Naive thymus-derived CD4-positive, alpha-beta T cell (primary cell): ENCODE data around the gene THUMPD3. TPM values are rescaled to one million over a fixed set of nuclear protein-coding genes. Genes with fewer than 3 reads are reported as not detected.
A peak's percentile ranks its signal among the peaks of the same experiment; 100 is the strongest.

ENCODE experiments used
- ATAC-seq: fragments of 150-1000 bp; cut with Tn5 transposase; 2 replicates; pipeline ENCODE4 v1.10.0; 2021; ENCODE audit warnings: mild to moderate bottlenecking, moderate library complexity
- CTCF ChIA-PET: fragments of 350-600 bp; sonication (Branson Sonifier 250); formaldehyde crosslinking; loops from one replicate; lab custom pipeline; 2021; ENCODE audit warnings: antibody characterized with exemption; lab: Charles Lee
- POLR2A ChIA-PET: fragments of 350-600 bp; sonication (Branson Sonifier 250); formaldehyde crosslinking; loops from one replicate; lab custom pipeline; 2021; ENCODE audit warnings: antibody characterized with exemption, inconsistent platforms; lab: Charles Lee
- DNase-seq, 9 donors: peaks; one replicate each; pipeline versions ENCODE4 v3.0.0 to v3.0.0-alpha.2; 2020 to 2022; ENCODE audit warnings: mixed read lengths in 1 of 9
- H3K27ac ChIP-seq: one replicate; pipeline ENCODE4 v1.7.0; 2013; ENCODE audit warnings: mild to moderate bottlenecking, low read depth, low read length, moderate library complexity
- H3K27me3 ChIP-seq, 2 donors: one replicate each; pipeline ENCODE4 v1.7.0; 2013; ENCODE audit warnings: low read length in 2 of 2, mild to moderate bottlenecking in 2 of 2, moderate library complexity in 2 of 2; ENCODE audit not compliant: control insufficient read depth in 2 of 2, insufficient read depth in 2 of 2
- H3K36me3 ChIP-seq, 3 experiments: 1 replicate in 2 of 3; 2 replicates in 1 of 3; pipeline ENCODE4 v1.7.0; 2013; ENCODE audit warnings: low read length in 3 of 3, mild to moderate bottlenecking in 3 of 3, moderate library complexity in 1 of 3; ENCODE audit not compliant: insufficient read depth in 3 of 3, control insufficient read depth in 2 of 3
- H3K4me1 ChIP-seq, 2 donors: one replicate each; pipeline ENCODE4 v1.7.0; 2013; ENCODE audit warnings: low read length in 2 of 2, mild to moderate bottlenecking in 2 of 2, moderate library complexity in 1 of 2; ENCODE audit not compliant: control insufficient read depth in 2 of 2, insufficient read depth in 2 of 2
- H3K4me3 ChIP-seq: 2 replicates; pipeline ENCODE4 v1.7.0; 2013; ENCODE audit warnings: mild to moderate bottlenecking, low read length
- H3K9me3 ChIP-seq, 3 experiments: 1 replicate in 2 of 3; 2 replicates in 1 of 3; pipeline ENCODE4 v1.7.0; 2013; ENCODE audit warnings: low read length in 3 of 3; ENCODE audit not compliant: control insufficient read depth in 2 of 3
- H3K27ac Mint-ChIP-seq, 9 donors: one replicate each; pipeline ENCODE4 v1.8.0; 2020 to 2022; ENCODE audit warnings: mixed read lengths in 9 of 9, mild to moderate bottlenecking in 8 of 9, moderate library complexity in 5 of 9, inconsistent platforms in 2 of 9
- H3K27me3 Mint-ChIP-seq, 5 donors: one replicate each; pipeline ENCODE4 v1.8.0; 2021 to 2022; ENCODE audit warnings: mixed read lengths in 5 of 5, mild to moderate bottlenecking in 1 of 5
- H3K36me3 Mint-ChIP-seq, 5 donors: one replicate each; pipeline ENCODE4 v1.8.0; 2020 to 2022; ENCODE audit warnings: mixed read lengths in 5 of 5, mild to moderate bottlenecking in 3 of 5, inconsistent platforms in 1 of 5
- H3K4me1 Mint-ChIP-seq, 7 donors: one replicate each; pipeline ENCODE4 v1.8.0; 2020 to 2022; ENCODE audit warnings: mixed read lengths in 7 of 7, mild to moderate bottlenecking in 3 of 7, inconsistent platforms in 1 of 7
- H3K4me3 Mint-ChIP-seq, 10 donors: one replicate each; pipeline ENCODE4 v1.8.0; 2020 to 2022; ENCODE audit warnings: mild to moderate bottlenecking in 10 of 10, mixed read lengths in 10 of 10, moderate library complexity in 6 of 10, inconsistent platforms in 2 of 10
- H3K9me3 Mint-ChIP-seq, 11 donors: one replicate each; pipeline ENCODE4 v1.8.0; 2020 to 2022; ENCODE audit warnings: mixed read lengths in 11 of 11, mild to moderate bottlenecking in 4 of 11, inconsistent platforms in 1 of 11, moderate library complexity in 1 of 11
- intact Hi-C, 2 donors: fragments of 100-400 bp; cut with micrococcal nuclease; formaldehyde crosslinking; loops; one replicate each; pipeline ENCODE4 v1.15.1; 2023
- polyA plus RNA-seq, 2 donors: library from polyadenylated mRNA; unstranded; fragments of 300-500 nt; fragmentation: Illumina TruSeq; gene quantifications; one replicate each; pipeline ENCODE4 v1.2.3, GENCODE V29; 2021
- total RNA-seq, 6 experiments: library from RNA in 5 of 6; stranded (reverse) in 5 of 6; gene quantifications; 1 replicate in 5 of 6; 2 replicates in 1 of 6; pipeline ENCODE4 v1.2.3 and lab custom pipeline; 2021 to 2026

Gene THUMPD3
- total and polyA plus RNA-seq, 7 experiments from 2014 or later = 24.1 to 54.8 (median 41.7) TPM

DNA sequence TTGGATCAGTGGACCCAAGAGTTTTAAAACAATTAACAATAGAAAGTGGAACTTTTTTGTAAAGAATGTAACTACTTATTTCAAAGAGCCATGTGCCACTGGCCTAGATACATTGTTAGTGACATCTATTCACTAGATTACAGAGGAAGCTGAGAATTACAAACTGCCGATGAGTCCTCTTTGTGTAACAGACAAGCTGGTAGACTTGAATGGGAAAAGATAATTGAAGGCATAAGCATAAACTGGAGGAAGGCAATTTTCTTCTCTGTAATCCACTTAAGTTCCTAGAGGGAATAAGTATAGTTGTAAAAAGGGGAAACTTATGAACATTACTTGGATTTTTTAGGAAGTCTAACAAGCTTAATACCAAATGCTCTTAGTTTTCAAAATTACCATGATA, 15.1 kb downstream of the THUMPD3 start:
- peaks cover 15 to 62% (median 44%) of the 10 kb centered on the region in 5 donors for H3K36me3 Mint-ChIP-seq
- CTCF ChIA-PET = interaction anchor here (0.7 kb wide), 1 partner anchor 11 kb away, joined by 3 read pairs; no protein-coding TSS in a partner anchor
- DNase-seq = no peak

DNA sequence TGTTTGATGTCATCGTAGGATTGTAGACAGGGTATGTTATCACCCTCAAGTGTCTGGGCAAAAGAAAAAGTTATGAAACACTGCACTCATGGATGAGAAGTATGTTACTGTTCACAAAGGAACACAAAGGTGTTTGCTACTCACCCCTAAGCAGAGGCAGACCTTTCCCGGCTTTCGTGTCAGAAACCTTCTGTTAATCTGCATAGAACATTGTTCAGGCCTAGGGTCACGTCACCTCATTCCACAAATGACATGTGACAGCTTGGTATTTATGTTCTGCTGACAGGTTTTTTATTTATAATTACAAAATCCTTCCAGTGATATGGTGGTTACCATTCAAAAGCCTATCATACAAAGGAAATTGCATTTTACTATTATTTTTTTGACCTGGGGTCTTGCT, 16.5 kb downstream of the THUMPD3 start:
- no peaks in the 10 kb centered on the region for H3K9me3 Mint-ChIP-seq
- H3K4me3 Mint-ChIP-seq = no peak overlapping the region
- no peaks in the 10 kb centered on the region for H3K27me3 ChIP-seq
- H3K4me1 Mint-ChIP-seq = peaks cover 12 to 50% (median 33%) of the 10 kb centered on the region in 7 donors
- peaks cover 18 to 57% (median 40%) of the 10 kb centered on the region in 5 donors for H3K36me3 Mint-ChIP-seq
- H3K27me3 Mint-ChIP-seq = no peaks in the 10 kb centered on the region
- H3K9me3 ChIP-seq = no peaks in the 10 kb centered on the region
- CTCF ChIA-PET = no interaction called here
- H3K4me3 ChIP-seq = no peak overlapping the region
- POLR2A ChIA-PET = interaction anchor here (1.4 to 3.3 kb wide), 3 partner anchors 16 to 26 kb away, joined by 3 to 19 read pairs (median 5); partner anchors contain the start of genes SETD5 and THUMPD3
- H3K27ac Mint-ChIP-seq = peak overlapping the region in 5 of 9 donors; percentile 14 to 83 (median 58)
- H3K36me3 ChIP-seq = peaks cover 23 to 65% (median 38%) of the 10 kb centered on the region in 3 experiments
- no peak overlapping the region for H3K27ac ChIP-seq
- H3K4me1 ChIP-seq = no peaks in the 10 kb centered on the region
- DNase-seq = no peak
- no peak for ATAC-seq
- intact Hi-C loops = no loop called here

More for the DNA sequence above, 15.1 kb downstream of the THUMPD3 start:
- no peak for ATAC-seq
- Mint-ChIP-seq H3K4me3 (no peak overlapping the region), H3K4me1 (peaks cover 17 to 61% (median 45%) of the 10 kb centered on the region in 7 donors), H3K27ac (peak overlapping the region in 5 of 9 donors; percentile 4 to 67 (median 14)), H3K27me3 (no peaks in the 10 kb centered on the region), H3K9me3 (no peaks in the 10 kb centered on the region)
- intact Hi-C loops = loop anchor here in 1 of 2 donors (2.0 kb wide), 1 partner anchor 15 kb away; the partner anchor contains the start of gene THUMPD3
- Histone ChIP-seq H3K27ac (no peak overlapping the region), H3K4me3 (no peak overlapping the region), H3K27me3 (no peaks in the 10 kb centered on the region), H3K4me1 (peaks cover 3 to 9% of the 10 kb centered on the region in 2 donors), H3K36me3 (peaks cover 24 to 61% (median 37%) of the 10 kb centered on the region in 3 experiments), H3K9me3 (no peaks in the 10 kb centered on the region)
- POLR2A ChIA-PET = interaction anchor here (0.5 to 3.3 kb wide), 5 partner anchors 15 to 606 kb away, joined by 3 to 19 read pairs (median 4); partner anchors contain the start of genes SETD5 and THUMPD3

DNA sequence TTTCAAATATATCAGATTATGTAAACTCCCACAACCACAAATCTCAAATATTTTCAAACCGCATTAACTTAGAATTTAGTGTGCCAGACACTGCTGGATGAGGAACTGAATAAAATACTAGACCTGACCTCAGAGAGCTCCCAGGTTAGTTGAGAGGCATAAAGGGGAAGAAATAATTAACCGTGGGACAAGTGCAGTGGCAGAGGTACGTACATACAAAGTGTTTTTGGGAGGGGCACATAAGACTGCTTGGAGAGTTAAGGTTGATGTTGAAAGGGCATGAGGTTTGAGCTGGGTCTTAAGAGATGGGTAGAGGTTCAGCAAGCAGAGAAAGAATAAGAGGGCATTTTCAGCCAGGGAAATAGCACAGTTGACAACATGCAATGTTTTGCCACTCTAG, 17.2 kb downstream of the THUMPD3 start:
- Mint-ChIP-seq H3K4me3 (no peak overlapping the region), H3K27me3 (no peaks in the 10 kb centered on the region), H3K4me1 (peaks cover 14 to 48% (median 30%) of the 10 kb centered on the region in 7 donors), H3K36me3 (peaks cover 23 to 53% (median 39%) of the 10 kb centered on the region in 5 donors), H3K27ac (peak overlapping the region in 7 of 9 donors; percentile 8 to 83 (median 55)), H3K9me3 (no peaks in the 10 kb centered on the region)
- ChIA-PET CTCF (no interaction called here), POLR2A (interaction anchor here (0.6 to 3.3 kb wide), 5 partner anchors 11 to 25 kb away, joined by 3 to 19 read pairs (median 3); partner anchors contain the start of genes SETD5 and THUMPD3)
- intact Hi-C loops = loop anchor here in 1 of 2 donors (2.0 kb wide), 1 partner anchor 15 kb away; no protein-coding TSS in a partner anchor
- no peak overlapping the region for H3K27ac ChIP-seq
- H3K27me3 ChIP-seq = no peaks in the 10 kb centered on the region
- H3K9me3 ChIP-seq = no peaks in the 10 kb centered on the region
- DNase-seq = no peak
- peaks cover 16 to 65% (median 33%) of the 10 kb centered on the region in 3 experiments for H3K36me3 ChIP-seq
- ATAC-seq = no peak
- H3K4me1 ChIP-seq = no peaks in the 10 kb centered on the region
- no peak overlapping the region for H3K4me3 ChIP-seq

DNA sequence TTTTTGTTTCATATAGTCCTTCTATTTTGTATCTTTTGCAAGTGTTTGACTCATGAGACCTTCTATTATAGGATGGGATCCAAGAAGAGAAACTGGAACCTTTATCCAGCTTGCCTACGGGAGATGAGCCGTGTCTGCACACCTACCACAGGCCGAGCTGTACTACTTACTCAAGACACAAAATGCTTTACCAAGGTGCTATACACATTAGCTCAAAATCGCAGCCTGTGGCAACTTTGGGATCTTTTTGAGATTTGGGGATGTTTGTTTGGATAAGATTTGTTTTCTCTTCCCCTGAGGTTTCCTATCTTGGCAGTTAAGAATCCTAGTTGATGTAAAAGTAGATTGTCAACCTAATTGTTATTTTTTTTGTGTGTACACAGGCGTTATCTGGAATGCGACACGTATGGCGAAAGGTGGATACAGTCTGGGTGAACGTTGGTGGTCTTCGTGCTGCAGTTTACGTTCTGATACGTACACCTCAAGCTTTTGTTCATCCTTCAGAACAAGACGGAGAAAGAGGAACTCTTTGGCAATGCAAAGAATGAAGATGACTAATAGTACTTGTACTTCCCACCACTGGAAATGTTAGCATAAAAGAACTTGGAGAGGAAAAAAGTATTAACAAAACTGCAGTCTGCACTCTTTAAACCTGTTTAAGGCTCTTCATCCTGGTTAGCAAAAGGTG, 21.4 kb downstream of the THUMPD3 start:
- Mint-ChIP-seq H3K27ac (peak overlapping the region in 8 of 9 donors; percentile 1 to 79 (median 46)), H3K4me3 (no peak overlapping the region), H3K27me3 (no peaks in the 10 kb centered on the region), H3K36me3 (peaks cover 7 to 33% (median 27%) of the 10 kb centered on the region in 5 donors), H3K9me3 (no peaks in the 10 kb centered on the region), H3K4me1 (peaks cover 5 to 39% (median 23%) of the 10 kb centered on the region in 7 donors)
- DNase-seq = no peak
- no peaks in the 10 kb centered on the region for H3K9me3 ChIP-seq
- no peak overlapping the region for H3K27ac ChIP-seq
- POLR2A ChIA-PET = interaction anchor here (0.6 to 3.2 kb wide), 7 partner anchors 8 to 47 kb away, joined by 3 to 39 read pairs (median 4); partner anchors contain the start of gene SETD5
- no peak overlapping the region for H3K4me3 ChIP-seq
- ATAC-seq = no peak
- H3K4me1 ChIP-seq = no peaks in the 10 kb centered on the region
- CTCF ChIA-PET = no interaction called here
- no peaks in the 10 kb centered on the region for H3K27me3 ChIP-seq
- peaks cover 18 to 66% (median 28%) of the 10 kb centered on the region in 3 experiments for H3K36me3 ChIP-seq
- intact Hi-C loops = no loop called here

DNA sequence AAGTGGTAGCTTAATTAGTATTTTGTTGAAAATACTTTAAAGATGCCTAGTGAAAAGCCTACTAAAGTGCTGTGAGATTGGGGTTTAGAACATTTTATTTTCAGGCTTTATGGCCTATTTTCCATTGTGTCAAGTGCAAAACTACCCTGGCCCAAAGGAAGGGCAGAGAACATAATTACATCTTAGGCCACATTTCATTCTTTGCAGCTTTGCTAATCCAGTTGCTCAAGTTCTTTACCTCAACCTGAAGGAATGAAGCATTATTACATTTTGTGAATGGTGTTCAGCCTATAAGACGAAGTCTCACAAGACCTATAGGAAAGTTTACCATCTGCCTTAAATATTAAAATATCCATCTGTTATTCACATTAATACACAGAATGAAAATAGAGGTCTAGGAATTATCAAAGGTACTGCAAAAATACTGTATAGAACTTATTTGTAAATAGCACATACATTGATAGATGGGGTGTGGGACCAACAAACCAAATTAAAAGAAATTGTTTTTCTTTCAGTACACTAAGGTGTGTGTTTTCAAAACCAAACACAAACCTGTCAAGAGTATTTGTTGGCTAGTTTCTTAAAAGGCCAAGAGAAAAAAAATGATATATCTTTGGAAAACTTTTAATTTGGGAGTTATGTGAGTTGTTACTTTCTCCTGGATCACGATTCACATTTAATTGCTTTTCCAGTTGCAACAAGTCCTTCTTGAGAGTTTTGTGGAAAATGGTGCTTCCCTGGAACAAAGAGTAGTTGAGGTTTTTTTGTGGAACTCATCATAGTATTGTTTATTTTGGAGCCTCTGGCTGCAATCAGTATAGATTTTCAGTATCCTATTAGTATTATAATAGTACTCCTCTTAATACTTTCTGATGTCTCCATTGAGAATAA, 22.6 kb downstream of the THUMPD3 start:
- H3K27me3 ChIP-seq = no peaks in the 10 kb centered on the region
- ChIA-PET CTCF (no interaction called here), POLR2A (interaction anchor here (0.9 to 3.2 kb wide), 3 partner anchors 9 to 11 kb away, joined by 4 to 39 read pairs (median 4); partner anchors contain the start of gene SETD5)
- peak overlapping the region in 7 of 9 donors; percentile 2 to 77 (median 19) for H3K27ac Mint-ChIP-seq
- no peak overlapping the region for H3K4me3 Mint-ChIP-seq
- H3K4me1 Mint-ChIP-seq = peaks cover 5 to 39% (median 32%) of the 10 kb centered on the region in 7 donors
- H3K9me3 Mint-ChIP-seq = no peaks in the 10 kb centered on the region
- ATAC-seq = no peak
- no peak overlapping the region for H3K27ac ChIP-seq
- H3K36me3 Mint-ChIP-seq = peaks cover 7 to 36% (median 31%) of the 10 kb centered on the region in 5 donors
- no peak overlapping the region for H3K4me3 ChIP-seq
- H3K4me1 ChIP-seq = peaks cover 0 to 3% of the 10 kb centered on the region in 2 donors
- peaks cover 22 to 66% (median 30%) of the 10 kb centered on the region in 3 experiments for H3K36me3 ChIP-seq
- intact Hi-C loops = loop anchor here (1.0 to 5.0 kb wide), 2 partner anchors 11 to 37 kb away; no protein-coding TSS in a partner anchor
- no peaks in the 10 kb centered on the region for H3K27me3 Mint-ChIP-seq
- no peak for DNase-seq
- no peaks in the 10 kb centered on the region for H3K9me3 ChIP-seq

DNA sequence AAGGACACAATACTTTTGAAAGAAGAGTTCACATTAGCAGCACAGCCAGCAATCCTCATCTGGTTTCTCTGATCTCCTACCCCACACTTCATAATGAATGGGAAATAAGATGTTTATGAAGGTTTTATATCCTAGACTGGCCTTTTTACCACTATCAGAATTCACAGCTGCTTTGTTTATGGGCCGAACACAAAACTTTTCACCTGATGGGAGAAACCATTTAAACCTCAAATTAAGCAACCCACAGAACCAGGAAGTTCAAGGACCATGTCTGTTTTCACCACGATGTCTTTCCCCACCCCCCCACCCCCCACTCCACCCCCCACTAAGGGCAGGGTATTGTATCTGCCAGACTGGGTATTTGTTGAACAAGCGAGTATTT, 23.2 kb downstream of the THUMPD3 start:
- Mint-ChIP-seq H3K4me3 (no peak overlapping the region), H3K27ac (peak overlapping the region in 7 of 9 donors; percentile 17 to 77 (median 38)), H3K9me3 (no peaks in the 10 kb centered on the region), H3K4me1 (peaks cover 5 to 45% (median 38%) of the 10 kb centered on the region in 7 donors), H3K27me3 (no peaks in the 10 kb centered on the region), H3K36me3 (peaks cover 7 to 41% (median 35%) of the 10 kb centered on the region in 5 donors)
- Histone ChIP-seq H3K4me1 (peaks cover 0 to 7% of the 10 kb centered on the region in 2 donors), H3K27ac (peak overlapping the region; percentile 40), H3K9me3 (no peaks in the 10 kb centered on the region), H3K36me3 (peaks cover 28 to 69% (median 34%) of the 10 kb centered on the region in 3 experiments), H3K27me3 (no peaks in the 10 kb centered on the region), H3K4me3 (no peak overlapping the region)
- ATAC-seq (no peak), DNase-seq (no peak)
- POLR2A ChIA-PET = interaction anchor here (0.9 to 1.4 kb wide), 2 partner anchors 9 to 10 kb away, joined by 4 read pairs; no protein-coding TSS in a partner anchor
- intact Hi-C loops = loop anchor here (5.0 kb wide), 1 partner anchor 36 kb away; no protein-coding TSS in a partner anchor
- CTCF ChIA-PET = no interaction called here
